PC-3 (cell line): ENCODE measurements around the gene ATF6.

Experiments used
- EZH2 ChIP-seq: fragments of 300-600 bp; sonication (generic); IDR thresholded peaks from one replicate; pipeline ENCODE4 v1.6.1; 2017; ENCODE audit warnings: antibody characterized with exemption, mild to moderate bottlenecking, low read length; ENCODE audit not compliant: unreplicated experiment
- TF ChIP-seq, protein P1 (sequence below): fragments of 300-600 bp; sonication (generic); conservative IDR thresholded peaks from 2 replicates; pipeline ENCODE4 v1.5.1; 2017; ENCODE audit warnings: antibody characterized with exemption, low read depth, mild to moderate bottlenecking, low read length

DNA sequence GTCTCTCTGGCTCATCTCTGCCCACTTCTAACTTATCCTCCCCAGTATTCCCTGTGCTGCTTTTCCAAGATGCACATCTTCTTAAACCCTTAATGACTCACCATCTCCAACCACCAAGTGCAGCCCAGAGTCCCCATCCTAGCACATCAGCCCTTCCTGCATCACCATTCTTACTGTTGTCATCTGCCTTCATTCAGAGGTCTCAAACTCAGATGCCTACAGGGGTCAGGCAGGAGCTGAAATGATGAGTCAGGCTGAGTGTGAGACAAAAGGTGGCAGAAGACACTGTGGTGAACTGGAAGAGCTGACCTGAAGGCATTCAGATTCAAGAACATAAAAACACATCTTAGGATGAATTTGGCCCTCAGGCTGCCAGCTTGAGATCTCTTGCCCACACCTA lies 223.0 kb downstream of the ATF6 start:
- TF ChIP-seq, protein P1, sequence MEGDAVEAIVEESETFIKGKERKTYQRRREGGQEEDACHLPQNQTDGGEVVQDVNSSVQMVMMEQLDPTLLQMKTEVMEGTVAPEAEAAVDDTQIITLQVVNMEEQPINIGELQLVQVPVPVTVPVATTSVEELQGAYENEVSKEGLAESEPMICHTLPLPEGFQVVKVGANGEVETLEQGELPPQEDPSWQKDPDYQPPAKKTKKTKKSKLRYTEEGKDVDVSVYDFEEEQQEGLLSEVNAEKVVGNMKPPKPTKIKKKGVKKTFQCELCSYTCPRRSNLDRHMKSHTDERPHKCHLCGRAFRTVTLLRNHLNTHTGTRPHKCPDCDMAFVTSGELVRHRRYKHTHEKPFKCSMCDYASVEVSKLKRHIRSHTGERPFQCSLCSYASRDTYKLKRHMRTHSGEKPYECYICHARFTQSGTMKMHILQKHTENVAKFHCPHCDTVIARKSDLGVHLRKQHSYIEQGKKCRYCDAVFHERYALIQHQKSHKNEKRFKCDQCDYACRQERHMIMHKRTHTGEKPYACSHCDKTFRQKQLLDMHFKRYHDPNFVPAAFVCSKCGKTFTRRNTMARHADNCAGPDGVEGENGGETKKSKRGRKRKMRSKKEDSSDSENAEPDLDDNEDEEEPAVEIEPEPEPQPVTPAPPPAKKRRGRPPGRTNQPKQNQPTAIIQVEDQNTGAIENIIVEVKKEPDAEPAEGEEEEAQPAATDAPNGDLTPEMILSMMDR: peak; percentile 29; the same call in 1 of the 2 replicates
- TF ChIP-seq EZH2: no peak
